IgD-negative memory B cell (primary cell): ENCODE data around the gene PLCB4. TPM values are rescaled to one million over a fixed set of nuclear protein-coding genes. Genes with fewer than 3 reads are reported as not detected.

Source experiments
- H3K27ac Mint-ChIP-seq, 3 donors: one replicate each; pipeline ENCODE4 v1.8.0; 2020 to 2022; ENCODE audit warnings: mild to moderate bottlenecking in 3 of 3, mixed read lengths in 3 of 3, moderate library complexity in 1 of 3
- H3K27me3 Mint-ChIP-seq: one replicate; pipeline ENCODE4 v1.8.0; 2021; ENCODE audit warnings: mixed read lengths
- H3K36me3 Mint-ChIP-seq: one replicate; pipeline ENCODE4 v1.8.0; 2020; ENCODE audit warnings: mild to moderate bottlenecking, mixed read lengths
- H3K4me1 Mint-ChIP-seq, 3 donors: one replicate each; pipeline ENCODE4 v1.8.0; 2020 to 2022; ENCODE audit warnings: mixed read lengths in 3 of 3, mild to moderate bottlenecking in 1 of 3
- H3K4me3 Mint-ChIP-seq, 4 donors: one replicate each; pipeline ENCODE4 v1.8.0; 2020 to 2022; ENCODE audit warnings: mild to moderate bottlenecking in 4 of 4, mixed read lengths in 4 of 4, moderate library complexity in 3 of 4
- H3K9me3 Mint-ChIP-seq, 3 donors: one replicate each; pipeline ENCODE4 v1.8.0; 2020 to 2021; ENCODE audit warnings: mixed read lengths in 3 of 3, mild to moderate bottlenecking in 1 of 3
- polyA plus RNA-seq: library from polyadenylated mRNA; unstranded; fragments of 300-500 nt; fragmentation: Illumina TruSeq; gene quantifications from one replicate; pipeline ENCODE4 v1.2.3, GENCODE V29; 2021

PLCB4 gene
- polyA plus RNA-seq, 1 donor from 2014 or later = not detected

- no peaks in the 10 kb centered on the region for H3K36me3 Mint-ChIP-seq
- no peaks in the 10 kb centered on the region for H3K4me1 Mint-ChIP-seq
- H3K27me3 Mint-ChIP-seq = no peaks in the 10 kb centered on the region
- no peak overlapping the region for H3K4me3 Mint-ChIP-seq
- H3K9me3 Mint-ChIP-seq = no peaks in the 10 kb centered on the region
- no peak overlapping the region for H3K27ac Mint-ChIP-seq
These were observed 348.8 kb downstream of the PLCB4 start for GRCh38 chr20:9417665-9418064.

GRCh38 chr20:9422321-9423057 is 353.6 kb downstream of the PLCB4 start:
- Mint-ChIP-seq H3K9me3 (no peaks in the 10 kb centered on the region), H3K4me1 (no peaks in the 10 kb centered on the region), H3K4me3 (no peak overlapping the region), H3K27me3 (peaks cover 9% of the 10 kb centered on the region), H3K27ac (no peak overlapping the region), H3K36me3 (no peaks in the 10 kb centered on the region)

- Mint-ChIP-seq H3K9me3 (no peaks in the 10 kb centered on the region), H3K27me3 (peaks cover 9% of the 10 kb centered on the region), H3K27ac (no peak overlapping the region), H3K4me1 (peaks cover 0 to 4% (median 0%) of the 10 kb centered on the region in 3 donors), H3K36me3 (no peaks in the 10 kb centered on the region), H3K4me3 (no peak overlapping the region)
These were observed 355.7 kb downstream of the PLCB4 start for GRCh38 chr20:9424551-9424950.

DNA sequence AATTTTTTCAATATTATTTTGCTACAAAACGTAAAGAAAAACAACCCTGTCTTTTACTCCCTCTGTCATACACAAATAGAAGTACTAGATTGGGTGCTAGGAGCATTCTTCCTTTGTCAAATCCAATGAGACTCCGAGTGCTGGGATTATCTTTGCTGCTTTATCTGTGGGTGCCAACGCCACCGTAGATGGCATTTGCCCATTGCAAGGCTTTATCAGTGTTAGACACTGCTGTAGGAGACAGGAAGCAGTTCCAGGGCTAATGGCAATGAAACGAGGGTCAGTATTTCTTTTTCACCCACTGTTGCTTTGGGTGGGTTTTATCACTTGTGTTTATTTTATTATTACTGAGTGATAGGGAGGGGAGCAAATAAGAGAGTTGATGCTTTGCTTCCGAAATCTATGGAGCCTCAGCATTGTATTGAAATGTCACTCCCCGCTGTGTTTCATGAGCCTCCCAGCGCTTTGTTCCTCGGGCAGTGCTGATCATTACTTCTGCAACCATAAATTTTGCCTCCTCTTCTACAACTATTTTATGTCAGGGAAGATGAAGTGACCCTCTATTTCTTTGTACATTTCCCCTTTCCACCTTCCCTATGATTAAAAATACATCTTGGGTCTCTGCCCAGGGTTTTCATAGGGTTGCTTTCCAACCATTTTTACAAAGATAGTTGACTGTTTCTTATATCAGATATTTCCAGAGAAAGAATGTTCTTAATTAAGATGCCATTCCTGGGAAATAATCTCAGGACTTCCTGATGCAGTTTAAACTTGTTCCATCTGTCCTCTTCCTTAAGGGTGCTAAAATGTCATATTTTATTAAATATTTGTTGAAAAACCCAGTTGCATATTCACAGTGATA is 358.8 kb downstream of the PLCB4 start:
- Mint-ChIP-seq H3K9me3 (no peaks in the 10 kb centered on the region), H3K36me3 (no peaks in the 10 kb centered on the region), H3K4me1 (peaks cover 0 to 6% (median 0%) of the 10 kb centered on the region in 3 donors), H3K27ac (no peak overlapping the region), H3K4me3 (no peak overlapping the region), H3K27me3 (peaks cover 9% of the 10 kb centered on the region)

DNA sequence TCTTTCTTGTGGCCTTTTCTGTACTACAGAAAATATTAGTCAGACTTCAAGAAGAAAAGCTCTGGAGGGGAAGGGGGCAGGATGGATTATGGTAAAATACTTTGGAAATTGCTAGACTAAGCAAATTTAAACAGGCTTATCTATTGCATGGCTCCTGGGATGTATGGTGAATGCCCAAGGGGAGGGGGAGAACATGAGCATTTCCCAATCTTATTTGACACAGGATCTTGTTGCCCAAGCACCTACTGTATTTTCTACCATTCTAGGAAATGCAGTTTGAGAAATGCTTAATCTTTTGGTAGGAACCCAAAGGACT is 359.4 kb downstream of the PLCB4 start:
- no peaks in the 10 kb centered on the region for H3K9me3 Mint-ChIP-seq
- H3K4me1 Mint-ChIP-seq = peaks cover 0 to 6% (median 0%) of the 10 kb centered on the region in 3 donors
- H3K4me3 Mint-ChIP-seq = no peak overlapping the region
- H3K27ac Mint-ChIP-seq = no peak overlapping the region
- no peaks in the 10 kb centered on the region for H3K36me3 Mint-ChIP-seq
- peaks cover 8% of the 10 kb centered on the region for H3K27me3 Mint-ChIP-seq

- Mint-ChIP-seq H3K4me1 (no peaks in the 10 kb centered on the region), H3K36me3 (no peaks in the 10 kb centered on the region), H3K9me3 (peaks cover 7 to 10% (median 9%) of the 10 kb centered on the region in 3 donors), H3K4me3 (no peak overlapping the region), H3K27me3 (no peaks in the 10 kb centered on the region), H3K27ac (no peak overlapping the region)
These were observed 370.9 kb downstream of the PLCB4 start for GRCh38 chr20:9439806-9440205.

GRCh38 chr20:9440892-9441291 is 372.0 kb downstream of the PLCB4 start:
- no peak overlapping the region for H3K27ac Mint-ChIP-seq

GRCh38 chr20:9441948-9442347 is 373.1 kb downstream of the PLCB4 start:
- Mint-ChIP-seq H3K27ac (no peak overlapping the region), H3K4me1 (no peaks in the 10 kb centered on the region), H3K27me3 (no peaks in the 10 kb centered on the region), H3K36me3 (no peaks in the 10 kb centered on the region), H3K9me3 (peaks cover 7 to 10% (median 9%) of the 10 kb centered on the region in 3 donors), H3K4me3 (no peak overlapping the region)

More at GRCh38 chr20:9440892-9441291, 372.0 kb downstream of the PLCB4 start:
- no peaks in the 10 kb centered on the region for H3K27me3 Mint-ChIP-seq
- peaks cover 7 to 10% (median 9%) of the 10 kb centered on the region in 3 donors for H3K9me3 Mint-ChIP-seq
- no peak overlapping the region for H3K4me3 Mint-ChIP-seq
- no peaks in the 10 kb centered on the region for H3K4me1 Mint-ChIP-seq
- no peaks in the 10 kb centered on the region for H3K36me3 Mint-ChIP-seq

GRCh38 chr20:9442858-9443257 is 374.0 kb downstream of the PLCB4 start:
- no peaks in the 10 kb centered on the region for H3K4me1 Mint-ChIP-seq
- H3K9me3 Mint-ChIP-seq = peaks cover 7% of the 10 kb centered on the region in 3 donors
- H3K36me3 Mint-ChIP-seq = no peaks in the 10 kb centered on the region
- H3K27me3 Mint-ChIP-seq = no peaks in the 10 kb centered on the region
- H3K27ac Mint-ChIP-seq = no peak overlapping the region
- H3K4me3 Mint-ChIP-seq = no peak overlapping the region

- no peaks in the 10 kb centered on the region for H3K36me3 Mint-ChIP-seq
These were observed 376.0 kb downstream of the PLCB4 start for GRCh38 chr20:9444921-9445320.

DNA sequence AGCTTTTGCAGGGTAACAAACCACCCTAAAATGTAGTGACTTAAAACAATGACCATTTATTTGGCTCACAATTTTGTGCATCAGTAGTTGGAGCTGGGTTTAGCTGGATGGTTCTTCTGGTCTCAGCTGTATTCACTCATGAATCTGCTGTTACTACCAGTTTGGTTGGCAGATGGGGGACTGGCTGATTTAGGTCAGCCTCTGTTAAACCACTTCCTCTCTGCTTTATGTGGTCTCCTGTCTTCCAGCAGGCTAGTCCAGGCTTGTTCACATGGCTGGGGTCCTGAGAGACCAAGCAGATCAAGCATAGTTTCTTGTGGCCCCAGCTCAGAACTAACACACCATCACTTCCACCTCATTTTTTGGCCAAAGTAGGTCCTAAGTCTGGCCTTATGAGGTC is 378.3 kb downstream of the PLCB4 start:
- H3K36me3 Mint-ChIP-seq = no peaks in the 10 kb centered on the region
- H3K27ac Mint-ChIP-seq = no peak overlapping the region
- no peaks in the 10 kb centered on the region for H3K9me3 Mint-ChIP-seq
- H3K4me3 Mint-ChIP-seq = no peak overlapping the region
- H3K27me3 Mint-ChIP-seq = no peaks in the 10 kb centered on the region
- no peaks in the 10 kb centered on the region for H3K4me1 Mint-ChIP-seq

More at GRCh38 chr20:9444921-9445320, 376.0 kb downstream of the PLCB4 start:
- peaks cover 0 to 3% (median under 1%) of the 10 kb centered on the region in 3 donors for H3K9me3 Mint-ChIP-seq
- no peak overlapping the region for H3K4me3 Mint-ChIP-seq
- H3K27me3 Mint-ChIP-seq = no peaks in the 10 kb centered on the region
- no peaks in the 10 kb centered on the region for H3K4me1 Mint-ChIP-seq
- no peak overlapping the region for H3K27ac Mint-ChIP-seq

DNA sequence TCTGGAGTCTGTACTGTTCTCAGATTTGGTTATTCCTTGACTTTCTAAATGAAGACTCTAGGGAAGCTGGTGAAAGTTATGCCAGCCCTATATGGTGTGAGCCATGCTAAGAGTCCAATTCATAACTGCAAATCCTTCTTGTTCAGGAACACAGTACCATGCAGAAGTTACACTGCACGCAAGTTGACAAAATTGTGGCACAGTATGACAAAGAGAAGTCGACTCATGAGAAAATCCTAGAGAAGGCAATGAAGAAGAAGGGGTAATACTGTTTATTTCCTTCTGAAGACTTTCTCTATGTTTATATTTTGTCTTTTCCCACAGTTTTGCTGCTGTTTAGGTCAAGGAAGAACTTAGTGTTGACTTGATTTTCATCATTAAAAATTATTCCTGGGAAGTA is 384.3 kb downstream of the PLCB4 start:
- Mint-ChIP-seq H3K27ac (no peak overlapping the region), H3K27me3 (no peaks in the 10 kb centered on the region)

DNA sequence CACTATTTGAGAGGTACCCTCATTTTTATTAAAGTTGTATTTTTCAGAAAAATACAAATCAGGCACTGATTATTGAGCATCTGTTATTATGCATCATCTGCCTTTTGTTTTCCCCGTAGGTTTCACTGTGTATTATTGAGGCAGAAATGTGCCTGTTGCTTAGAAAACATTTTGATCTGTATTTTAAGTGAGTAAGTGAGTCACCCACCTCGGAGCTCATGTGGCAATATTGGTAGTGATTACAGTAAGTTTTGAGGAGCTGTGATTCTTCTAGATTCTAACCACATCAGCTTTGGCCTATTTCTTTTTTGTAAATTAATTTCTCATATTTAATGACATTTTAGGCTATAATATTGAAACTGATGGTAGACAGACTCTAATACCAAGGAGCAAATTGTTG is 385.9 kb downstream of the PLCB4 start:
- no peaks in the 10 kb centered on the region for H3K4me1 Mint-ChIP-seq
- H3K36me3 Mint-ChIP-seq = no peaks in the 10 kb centered on the region
- H3K9me3 Mint-ChIP-seq = no peaks in the 10 kb centered on the region
- H3K27ac Mint-ChIP-seq = no peak overlapping the region
- no peaks in the 10 kb centered on the region for H3K27me3 Mint-ChIP-seq
- no peak overlapping the region for H3K4me3 Mint-ChIP-seq

More for the DNA sequence above, 384.3 kb downstream of the PLCB4 start:
- H3K4me3 Mint-ChIP-seq = no peak overlapping the region
- H3K9me3 Mint-ChIP-seq = no peaks in the 10 kb centered on the region
- no peaks in the 10 kb centered on the region for H3K36me3 Mint-ChIP-seq
- no peaks in the 10 kb centered on the region for H3K4me1 Mint-ChIP-seq

GRCh38 chr20:9457136-9457535 is 388.2 kb downstream of the PLCB4 start:
- Mint-ChIP-seq H3K27me3 (no peaks in the 10 kb centered on the region), H3K9me3 (no peaks in the 10 kb centered on the region), H3K4me1 (no peaks in the 10 kb centered on the region), H3K27ac (no peak overlapping the region), H3K36me3 (no peaks in the 10 kb centered on the region), H3K4me3 (no peak overlapping the region)

GRCh38 chr20:9458138-9458796 is 389.4 kb downstream of the PLCB4 start:
- H3K27ac Mint-ChIP-seq = no peak overlapping the region
- no peaks in the 10 kb centered on the region for H3K36me3 Mint-ChIP-seq
- no peak overlapping the region for H3K4me3 Mint-ChIP-seq
- H3K4me1 Mint-ChIP-seq = no peaks in the 10 kb centered on the region
- no peaks in the 10 kb centered on the region for H3K27me3 Mint-ChIP-seq
- H3K9me3 Mint-ChIP-seq = peaks cover 0 to 2% (median 0%) of the 10 kb centered on the region in 3 donors
